ENCODE results near the gene CAPN2.

Gene CAPN2

DNA sequence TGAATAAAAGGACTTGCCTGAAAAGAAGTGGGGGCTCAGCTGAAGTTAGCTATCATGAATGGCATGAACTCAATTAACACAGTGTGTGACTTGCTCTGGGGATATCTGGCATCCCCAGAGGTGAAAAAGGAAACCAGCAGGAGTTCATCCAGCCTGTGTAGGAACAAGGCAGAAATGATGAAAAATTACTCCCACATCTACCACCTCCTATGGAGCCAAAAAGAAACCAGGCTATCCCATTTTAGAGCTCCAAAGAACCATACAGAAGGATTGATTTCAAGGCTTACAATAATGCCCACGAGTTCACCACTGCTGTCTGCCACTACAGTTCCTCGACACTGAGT is 108.1 kb downstream of the CAPN2 start:
- H3K4me3 ChIP-seq (ENCODE audit: low read depth, low read length), result no peak overlapping the region
- ChIA-PET POLR2A (interaction anchor here (1.0 to 2.5 kb wide), 2 partner anchors 21 to 26 kb away, joined by 4 to 8 read pairs; no protein-coding TSS in a partner anchor), CTCF (interaction anchor here (0.6 to 2.1 kb wide), 5 partner anchors 9 to 71 kb away, joined by 3 to 12 read pairs (median 4); no protein-coding TSS in a partner anchor)
- H3K9me3 ChIP-seq (ENCODE audit: control insufficient read depth, insufficient read depth, low read depth, low read length), result no peaks in the 10 kb centered on the region
- no peak overlapping the region for H3K27ac ChIP-seq (ENCODE audit: extremely low read depth, low read depth, low read length)
- peaks cover 6 to 13% of the 10 kb centered on the region in 2 experiments; a peak in 2 of 3 replicates for H3K36me3 ChIP-seq (ENCODE audit: control insufficient read depth in 2 of 2, insufficient read depth in 1 of 2, low read length in 2 of 2)
- H3K4me1 ChIP-seq (ENCODE audit: control insufficient read depth, insufficient read depth, low read length), result peaks cover 20% of the 10 kb centered on the region
- peak; percentile 45 for TF ChIP-seq GLIS1 (tag by site-specific recombination; IDR thresholded peaks at IDR 0.05)
- no peak for TF ChIP-seq ZNF211 (tag by site-specific recombination; IDR thresholded peaks at IDR 0.05; ENCODE audit: low read depth)
- peak; percentile 81 for TF ChIP-seq IKZF3 (tag by site-specific recombination; IDR thresholded peaks at IDR 0.05)
- 0 out of 2 replicates have a peak, but pooled peaks have one; percentile 15 for TF ChIP-seq ZNF600 (tag by site-specific recombination; IDR thresholded peaks at IDR 0.05)
- no peak for TF ChIP-seq KLF9 (tag by site-specific recombination; IDR thresholded peaks at IDR 0.05; ENCODE audit: low read depth)
- TF ChIP-seq ZIC2 (tag by site-specific recombination; IDR thresholded peaks at IDR 0.05), result peak; percentile 98
- TF ChIP-seq ZNF292 (tag by site-specific recombination; IDR thresholded peaks at IDR 0.05; ENCODE audit: borderline replicate concordance, low read depth), result no peak
- peak; percentile 74 for TF ChIP-seq ZFHX2 (tag by site-specific recombination; conservative IDR thresholded peaks at IDR 0.05)
- TF ChIP-seq, protein P1, sequence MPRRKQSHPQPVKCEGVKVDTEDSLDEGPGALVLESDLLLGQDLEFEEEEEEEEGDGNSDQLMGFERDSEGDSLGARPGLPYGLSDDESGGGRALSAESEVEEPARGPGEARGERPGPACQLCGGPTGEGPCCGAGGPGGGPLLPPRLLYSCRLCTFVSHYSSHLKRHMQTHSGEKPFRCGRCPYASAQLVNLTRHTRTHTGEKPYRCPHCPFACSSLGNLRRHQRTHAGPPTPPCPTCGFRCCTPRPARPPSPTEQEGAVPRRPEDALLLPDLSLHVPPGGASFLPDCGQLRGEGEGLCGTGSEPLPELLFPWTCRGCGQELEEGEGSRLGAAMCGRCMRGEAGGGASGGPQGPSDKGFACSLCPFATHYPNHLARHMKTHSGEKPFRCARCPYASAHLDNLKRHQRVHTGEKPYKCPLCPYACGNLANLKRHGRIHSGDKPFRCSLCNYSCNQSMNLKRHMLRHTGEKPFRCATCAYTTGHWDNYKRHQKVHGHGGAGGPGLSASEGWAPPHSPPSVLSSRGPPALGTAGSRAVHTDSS (tag by site-specific recombination; IDR thresholded peaks at IDR 0.05), result no peak
- peak; percentile 84 for TF ChIP-seq ZBTB17 (tag by site-specific recombination; IDR thresholded peaks at IDR 0.05)
- peak; percentile 52; the same call in 1 of the 2 replicates for TF ChIP-seq EGR2 (tag by site-specific recombination; IDR thresholded peaks at IDR 0.05; ENCODE audit: low read depth)

DNA sequence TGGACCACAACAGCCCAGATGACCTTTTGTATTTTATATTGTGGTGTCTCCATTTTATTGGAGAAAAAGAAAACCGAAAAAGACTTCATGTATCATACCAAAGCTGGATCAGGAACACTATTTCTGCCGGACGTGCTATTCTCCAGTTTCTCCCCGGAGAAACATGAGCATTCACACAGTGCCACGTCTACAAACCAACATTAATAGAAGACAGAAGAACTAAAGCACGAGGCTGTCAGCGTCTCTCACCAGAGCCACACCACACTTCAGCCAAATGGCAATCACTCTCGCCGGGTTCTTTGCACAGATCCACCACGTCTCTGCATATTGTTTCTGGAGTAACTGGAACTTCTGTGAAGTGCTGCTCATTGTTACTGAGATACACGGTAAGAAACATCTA is 108.6 kb downstream of the CAPN2 start:
- H3K36me3 ChIP-seq (ENCODE audit: control insufficient read depth in 2 of 2, insufficient read depth in 1 of 2, low read length in 2 of 2), result peaks cover 1 to 13% of the 10 kb centered on the region in 2 experiments; a peak in 2 of 3 replicates
- POLR2A ChIA-PET, result interaction anchor here (2.5 kb wide), 1 partner anchor 25 kb away, joined by 8 read pairs; no protein-coding TSS in a partner anchor
- no peak overlapping the region for H3K27ac ChIP-seq (ENCODE audit: extremely low read depth, low read depth, low read length)

DNA sequence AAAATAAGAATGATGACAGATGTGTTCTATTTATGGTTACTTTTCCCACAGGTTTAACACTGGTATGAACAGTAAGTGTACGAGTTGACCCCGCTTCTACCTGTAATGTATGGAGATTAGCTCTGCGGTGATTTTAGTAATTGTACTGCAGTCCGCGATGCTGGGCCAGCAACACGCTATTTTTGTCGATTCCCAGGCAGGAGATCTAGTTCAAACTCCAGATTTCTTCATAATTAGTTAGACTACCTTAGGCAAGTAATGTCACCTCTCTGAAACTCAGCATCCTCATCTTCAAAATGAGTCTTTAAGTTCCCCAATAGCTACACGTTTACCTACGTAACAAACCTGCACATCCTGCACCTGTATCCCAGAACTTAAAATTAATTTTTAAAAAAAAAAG is 111.9 kb downstream of the CAPN2 start:
- H3K9me3 ChIP-seq (ENCODE audit: control insufficient read depth, insufficient read depth, low read depth, low read length), result no peaks in the 10 kb centered on the region
- H3K4me3 ChIP-seq (ENCODE audit: low read depth, low read length), result no peak overlapping the region
- H3K4me1 ChIP-seq (ENCODE audit: control insufficient read depth, insufficient read depth, low read length), result peaks cover 20% of the 10 kb centered on the region
- H3K36me3 ChIP-seq (ENCODE audit: control insufficient read depth in 2 of 2, insufficient read depth in 1 of 2, low read length in 2 of 2), result no peaks in the 10 kb centered on the region; a peak in 1 of 3 replicates
- TF ChIP-seq ZNF473 (tag by site-specific recombination; IDR thresholded peaks at IDR 0.05), result no peak
- TF ChIP-seq, protein P2, sequence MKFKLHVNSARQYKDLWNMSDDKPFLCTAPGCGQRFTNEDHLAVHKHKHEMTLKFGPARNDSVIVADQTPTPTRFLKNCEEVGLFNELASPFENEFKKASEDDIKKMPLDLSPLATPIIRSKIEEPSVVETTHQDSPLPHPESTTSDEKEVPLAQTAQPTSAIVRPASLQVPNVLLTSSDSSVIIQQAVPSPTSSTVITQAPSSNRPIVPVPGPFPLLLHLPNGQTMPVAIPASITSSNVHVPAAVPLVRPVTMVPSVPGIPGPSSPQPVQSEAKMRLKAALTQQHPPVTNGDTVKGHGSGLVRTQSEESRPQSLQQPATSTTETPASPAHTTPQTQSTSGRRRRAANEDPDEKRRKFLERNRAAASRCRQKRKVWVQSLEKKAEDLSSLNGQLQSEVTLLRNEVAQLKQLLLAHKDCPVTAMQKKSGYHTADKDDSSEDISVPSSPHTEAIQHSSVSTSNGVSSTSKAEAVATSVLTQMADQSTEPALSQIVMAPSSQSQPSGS (tag by site-specific recombination; IDR thresholded peaks at IDR 0.05; ENCODE audit: low read depth), result no peak
- TF ChIP-seq, protein P3, sequence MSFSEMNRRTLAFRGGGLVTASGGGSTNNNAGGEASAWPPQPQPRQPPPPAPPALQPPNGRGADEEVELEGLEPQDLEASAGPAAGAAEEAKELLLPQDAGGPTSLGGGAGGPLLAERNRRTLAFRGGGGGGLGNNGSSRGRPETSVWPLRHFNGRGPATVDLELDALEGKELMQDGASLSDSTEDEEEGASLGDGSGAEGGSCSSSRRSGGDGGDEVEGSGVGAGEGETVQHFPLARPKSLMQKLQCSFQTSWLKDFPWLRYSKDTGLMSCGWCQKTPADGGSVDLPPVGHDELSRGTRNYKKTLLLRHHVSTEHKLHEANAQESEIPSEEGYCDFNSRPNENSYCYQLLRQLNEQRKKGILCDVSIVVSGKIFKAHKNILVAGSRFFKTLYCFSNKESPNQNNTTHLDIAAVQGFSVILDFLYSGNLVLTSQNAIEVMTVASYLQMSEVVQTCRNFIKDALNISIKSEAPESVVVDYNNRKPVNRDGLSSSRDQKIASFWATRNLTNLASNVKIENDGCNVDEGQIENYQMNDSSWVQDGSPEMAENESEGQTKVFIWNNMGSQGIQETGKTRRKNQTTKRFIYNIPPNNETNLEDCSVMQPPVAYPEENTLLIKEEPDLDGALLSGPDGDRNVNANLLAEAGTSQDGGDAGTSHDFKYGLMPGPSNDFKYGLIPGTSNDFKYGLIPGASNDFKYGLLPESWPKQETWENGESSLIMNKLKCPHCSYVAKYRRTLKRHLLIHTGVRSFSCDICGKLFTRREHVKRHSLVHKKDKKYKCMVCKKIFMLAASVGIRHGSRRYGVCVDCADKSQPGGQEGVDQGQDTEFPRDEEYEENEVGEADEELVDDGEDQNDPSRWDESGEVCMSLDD (tag by site-specific recombination; IDR thresholded peaks at IDR 0.05), result no peak
- no peak for TF ChIP-seq ZNF501 (tag by site-specific recombination; IDR thresholded peaks at IDR 0.05)
- TF ChIP-seq, protein P4, sequence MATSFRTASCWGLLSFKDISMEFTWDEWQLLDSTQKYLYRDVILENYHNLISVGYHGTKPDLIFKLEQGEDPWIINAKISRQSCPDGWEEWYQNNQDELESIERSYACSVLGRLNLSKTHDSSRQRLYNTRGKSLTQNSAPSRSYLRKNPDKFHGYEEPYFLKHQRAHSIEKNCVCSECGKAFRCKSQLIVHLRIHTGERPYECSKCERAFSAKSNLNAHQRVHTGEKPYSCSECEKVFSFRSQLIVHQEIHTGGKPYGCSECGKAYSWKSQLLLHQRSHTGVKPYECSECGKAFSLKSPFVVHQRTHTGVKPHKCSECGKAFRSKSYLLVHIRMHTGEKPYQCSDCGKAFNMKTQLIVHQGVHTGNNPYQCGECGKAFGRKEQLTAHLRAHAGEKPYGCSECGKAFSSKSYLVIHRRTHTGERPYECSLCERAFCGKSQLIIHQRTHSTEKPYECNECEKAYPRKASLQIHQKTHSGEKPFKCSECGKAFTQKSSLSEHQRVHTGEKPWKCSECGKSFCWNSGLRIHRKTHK (tag by site-specific recombination; IDR thresholded peaks at IDR 0.05), result no peak
- TF ChIP-seq OSR2 (tag by site-specific recombination; IDR thresholded peaks at IDR 0.05), result no peak
- no peak for TF ChIP-seq ZNF830 (tag by site-specific recombination; IDR thresholded peaks at IDR 0.05; ENCODE audit: low read depth)
- TF ChIP-seq ZNF768 (tag by site-specific recombination; IDR thresholded peaks at IDR 0.05), result no peak
- no peak for TF ChIP-seq ZNF202 (tag by site-specific recombination; IDR thresholded peaks at IDR 0.05; ENCODE audit: borderline replicate concordance)
- TF ChIP-seq HOXA7 (CRISPR knock-in tag; IDR thresholded peaks at IDR 0.05; ENCODE audit: borderline replicate concordance), result no peak
- POLR2A ChIA-PET, result interaction anchor here (1.0 to 1.3 kb wide), 3 partner anchors 13 to 21 kb away, joined by 3 to 7 read pairs (median 6); partner anchors contain the start of gene TP53BP2
- CTCF ChIA-PET, result interaction anchor here (0.6 to 3.5 kb wide), 5 partner anchors 12 to 84 kb away, joined by 3 to 12 read pairs (median 5); no protein-coding TSS in a partner anchor
- H3K27ac ChIP-seq (ENCODE audit: extremely low read depth, low read depth, low read length), result no peak overlapping the region

More for the DNA sequence above, 108.6 kb downstream of the CAPN2 start:
- TF ChIP-seq ZNF341 (tag by site-specific recombination; IDR thresholded peaks at IDR 0.05; ENCODE audit: low read depth) (no peak), ZNF239 (tag by site-specific recombination; IDR thresholded peaks at IDR 0.05) (no peak), ZNF660 (tag by site-specific recombination; IDR thresholded peaks at IDR 0.05) (no peak), ZNF670 (tag by site-specific recombination; IDR thresholded peaks at IDR 0.05; ENCODE audit: low read depth) (no peak), ZNF561 (tag by site-specific recombination; IDR thresholded peaks at IDR 0.05; ENCODE audit: borderline replicate concordance) (no peak), ZNF777 (tag by site-specific recombination; IDR thresholded peaks at IDR 0.05; ENCODE audit: borderline replicate concordance) (no peak), SCRT1 (tag by site-specific recombination; IDR thresholded peaks at IDR 0.05; ENCODE audit: borderline replicate concordance) (no peak)
- Histone ChIP-seq H3K9me3 (ENCODE audit: control insufficient read depth, insufficient read depth, low read depth, low read length) (no peaks in the 10 kb centered on the region), H3K4me3 (ENCODE audit: low read depth, low read length) (no peak overlapping the region), H3K4me1 (ENCODE audit: control insufficient read depth, insufficient read depth, low read length) (peaks cover 20% of the 10 kb centered on the region)
- CTCF ChIA-PET, result interaction anchor here (0.6 to 2.1 kb wide), 4 partner anchors 10 to 72 kb away, joined by 3 to 12 read pairs (median 3); no protein-coding TSS in a partner anchor

Data from HEK293 (cell line).